Measurements from ENCODE around the gene EGR2. TPM values are rescaled to one million over a fixed set of nuclear protein-coding genes. Genes with fewer than 3 reads are reported as not detected.

EGR2 gene
- total RNA-seq, 1 experiment from 2014 or later, result 2.3 TPM

- Histone ChIP-seq H4K20me1 (ENCODE audit: insufficient read depth) (no peaks in the 10 kb centered on the region), H3K9me2 (ENCODE audit: insufficient read depth) (no peaks in the 10 kb centered on the region), H3K36me3 (ENCODE audit: control insufficient read depth in 1 of 2, insufficient read depth in 2 of 2, low read length in 2 of 2) (no peaks in the 10 kb centered on the region), H3K9me3 (ENCODE audit: control insufficient read depth in 1 of 2, insufficient read depth in 1 of 2, low read depth in 1 of 2, low read length in 2 of 2) (no peaks in the 10 kb centered on the region; a peak in 2 of 4 replicates), H3K27me3 (ENCODE audit: insufficient read depth, low read length) (no peaks in the 10 kb centered on the region), H2AFZ (ENCODE audit: low read depth, low read length, poor library complexity, severe bottlenecking) (no peak overlapping the region), H3K4me3 (replicated peaks in 1 of 2; ENCODE audit: low read depth in 1 of 2, low read length in 2 of 2) (no peak overlapping the region), H3K9ac (ENCODE audit: low read length) (no peak overlapping the region), H3K27ac (ENCODE audit: low read depth, low read length) (no peak overlapping the region), H3K79me2 (ENCODE audit: insufficient read depth, low read length) (no peaks in the 10 kb centered on the region), H3K4me1 (ENCODE audit: control insufficient read depth in 1 of 2, insufficient read depth in 2 of 2, low read length in 2 of 2) (no peaks in the 10 kb centered on the region), H3K4me2 (ENCODE audit: low read length) (no peak overlapping the region)
- ChIA-PET POLR2A (no interaction called here), RAD21 (ENCODE audit: low non-redundant PET in 1 of 2, low total read pairs in 2 of 2, uncharacterized antibody in 2 of 2, unreplicated experiment in 2 of 2) (no interaction called here), CTCF (no interaction called here)
- intact Hi-C loops (cut with micrococcal nuclease), result no loop called here
- ATAC-seq, result peak; percentile 59; the same call in 1 of the 2 replicates
- no TSS peak for BruUV-seq (replicated peaks)
- DNase-seq (ENCODE audit: low read depth, low spot score), result peak; percentile 12
- TF ChIP-seq FOSL1 (IDR thresholded peaks at IDR 0.05; ENCODE audit: low read depth) (no peak), RAD21 (IDR thresholded peaks at IDR 0.05; ENCODE audit: low read depth) (peak; percentile 32; the same call in 1 of the 2 replicates), CTCF (IDR thresholded peaks at IDR 0.05 in 2 of 3, conservative IDR thresholded peaks at IDR 0.05 in 1 of 3; ENCODE audit: borderline replicate concordance in 1 of 3, insufficient read depth in 1 of 3, low read depth in 2 of 3, low read length in 2 of 3) (peak in 2 of 3 experiments; percentile 54 to 71; a peak in 4 of 6 replicates), MAX (IDR thresholded peaks at IDR 0.05) (no peak), JUND (IDR thresholded peaks at IDR 0.05) (no peak), SP1 (IDR thresholded peaks at IDR 0.05; ENCODE audit: low read depth) (no peak)
Observed at GRCh38 chr10:62851442-62851841, 35.3 kb upstream of the EGR2 start.

- DNase-seq (ENCODE audit: low read depth, low spot score) (no peak), ATAC-seq (no peak)
- no TSS peak for BruUV-seq (replicated peaks)
- ChIA-PET RAD21 (ENCODE audit: low non-redundant PET in 1 of 2, low total read pairs in 2 of 2, uncharacterized antibody in 2 of 2, unreplicated experiment in 2 of 2) (no interaction called here), CTCF (no interaction called here), POLR2A (no interaction called here)
- Histone ChIP-seq H3K9me2 (ENCODE audit: insufficient read depth) (no peaks in the 10 kb centered on the region), H3K79me2 (ENCODE audit: insufficient read depth, low read length) (no peaks in the 10 kb centered on the region), H4K20me1 (ENCODE audit: insufficient read depth) (no peaks in the 10 kb centered on the region), H2AFZ (ENCODE audit: low read depth, low read length, poor library complexity, severe bottlenecking) (no peak overlapping the region), H3K27ac (ENCODE audit: low read depth, low read length) (no peak overlapping the region), H3K9me3 (ENCODE audit: control insufficient read depth in 1 of 2, insufficient read depth in 1 of 2, low read depth in 1 of 2, low read length in 2 of 2) (no peaks in the 10 kb centered on the region; a peak in 2 of 4 replicates), H3K36me3 (ENCODE audit: control insufficient read depth in 1 of 2, insufficient read depth in 2 of 2, low read length in 2 of 2) (no peaks in the 10 kb centered on the region), H3K9ac (ENCODE audit: low read length) (no peak overlapping the region), H3K4me1 (ENCODE audit: control insufficient read depth in 1 of 2, insufficient read depth in 2 of 2, low read length in 2 of 2) (no peaks in the 10 kb centered on the region), H3K4me2 (ENCODE audit: low read length) (no peak overlapping the region), H3K27me3 (ENCODE audit: insufficient read depth, low read length) (no peaks in the 10 kb centered on the region), H3K4me3 (replicated peaks in 1 of 2; ENCODE audit: low read depth in 1 of 2, low read length in 2 of 2) (no peak overlapping the region)
- intact Hi-C loops (cut with micrococcal nuclease), result no loop called here
- no peak for TF ChIP-seq ZNF274 (IDR thresholded peaks at IDR 0.05; ENCODE audit: low read depth, low read length)
- TF ChIP-seq POLR2A (IDR thresholded peaks at IDR 0.05; ENCODE audit: borderline replicate concordance, extremely low read depth, insufficient read depth, insufficient read length), result no peak
- no peak for TF ChIP-seq RAD21 (IDR thresholded peaks at IDR 0.05; ENCODE audit: low read depth)
- TF ChIP-seq JUND (IDR thresholded peaks at IDR 0.05), result no peak
- TF ChIP-seq SP1 (IDR thresholded peaks at IDR 0.05; ENCODE audit: low read depth), result no peak
- no peak for TF ChIP-seq ELF1 (IDR thresholded peaks at IDR 0.05; ENCODE audit: borderline replicate concordance, low read depth)
- no peak for TF ChIP-seq TCF7L2 (IDR thresholded peaks at IDR 0.05; ENCODE audit: borderline replicate concordance, extremely low read depth, insufficient read depth, insufficient read length)
- TF ChIP-seq MAX (IDR thresholded peaks at IDR 0.05), result no peak
- TF ChIP-seq REST (IDR thresholded peaks at IDR 0.05; ENCODE audit: low read depth), result no peak
- no peak for TF ChIP-seq ATF3 (IDR thresholded peaks at IDR 0.05)
- no peak for TF ChIP-seq EZH2phosphoT487 (IDR thresholded peaks at IDR 0.05; ENCODE audit: borderline replicate concordance)
- TF ChIP-seq CBX3 (IDR thresholded peaks at IDR 0.05; ENCODE audit: low read depth), result no peak
- no peak for TF ChIP-seq FOSL1 (IDR thresholded peaks at IDR 0.05; ENCODE audit: low read depth)
Observed at GRCh38 chr10:62850646-62851045, 34.5 kb upstream of the EGR2 start.

Measured in HCT116 (cell line).